B cell (primary cell): ENCODE data around the gene KHDC4. TPM values are rescaled to one million over a fixed set of nuclear protein-coding genes. Genes with fewer than 3 reads are reported as not detected.

Experiments used
- ATAC-seq: fragments of 200-7000 bp; cut with Tn5 transposase; one replicate; pipeline ENCODE4 v1.10.0; 2021; ENCODE audit warnings: low read depth, mild to moderate bottlenecking, moderate number of reproducible peaks, moderate library complexity
- CTCF ChIA-PET: fragments of 350-600 bp; sonication (Branson Sonifier 250); formaldehyde crosslinking; loops from one replicate; lab custom pipeline; 2021; ENCODE audit warnings: antibody characterized with exemption, inconsistent platforms; lab: Charles Lee
- POLR2A ChIA-PET: fragments of 350-600 bp; sonication (Branson Sonifier 250); formaldehyde crosslinking; loops from one replicate; lab custom pipeline; 2021; ENCODE audit warnings: antibody characterized with exemption; lab: Charles Lee
- DNase-seq: peaks from one replicate; pipeline ENCODE4 v3.0.0; 2013
- H2AFZ ChIP-seq: 2 replicates; pipeline ENCODE4 v1.6.1; 2012; ENCODE audit warnings: mild to moderate bottlenecking, low read depth, low read length; ENCODE audit not compliant: insufficient read depth, poor library complexity, severe bottlenecking
- H3K27ac ChIP-seq, 2 donors: 1 replicate in 1 of 2; 2 replicates in 1 of 2; pipeline ENCODE4 v1.5.1; 2012 to 2013; ENCODE audit warnings: low read length in 2 of 2, mild to moderate bottlenecking in 2 of 2, moderate library complexity in 1 of 2
- H3K27me3 ChIP-seq, 4 experiments: fragments of 200-600 bp in 1 of 4; sonication (generic) in 1 of 4; replicated peaks in 1 of 4; 1 replicate in 2 of 4; 2 replicates in 2 of 4; pipeline versions ENCODE4 v1.6.1 to v1.7.0; 2013 to 2016; ENCODE audit warnings: low read length in 3 of 4, mild to moderate bottlenecking in 2 of 4, mixed read lengths in 1 of 4, moderate library complexity in 1 of 4; ENCODE audit not compliant: insufficient read depth in 4 of 4, control insufficient read depth in 3 of 4; ENCODE audit errors: control extremely low read depth in 1 of 4
- H3K36me3 ChIP-seq, 2 experiments: replicated peaks in 1 of 2; 1 replicate in 1 of 2; 2 replicates in 1 of 2; pipeline versions ENCODE4 v1.6.1 to v1.7.1; 2013; ENCODE audit warnings: low read length in 1 of 2; ENCODE audit not compliant: insufficient read depth in 2 of 2, control insufficient read depth in 1 of 2; ENCODE audit errors: control extremely low read depth in 1 of 2, extremely low read depth in 1 of 2
- H3K4me1 ChIP-seq, 2 donors: fragments of 200-600 bp in 1 of 2; sonication (generic) in 1 of 2; 1 replicate in 1 of 2; 2 replicates in 1 of 2; pipeline versions ENCODE4 v1.5.1 to v1.6.1; 2013 to 2017; ENCODE audit warnings: low read length in 2 of 2; ENCODE audit not compliant: control insufficient read depth in 2 of 2, insufficient read depth in 2 of 2
- H3K4me2 ChIP-seq: replicated peaks from 2 replicates; pipeline ENCODE3; 2012; ENCODE audit warnings: mild to moderate bottlenecking, low read depth, low read length; ENCODE audit not compliant: poor library complexity, severe bottlenecking
- H3K4me3 ChIP-seq, 5 experiments: fragments of 200-600 bp in 1 of 5; sonication (generic) in 1 of 5; 1 replicate in 3 of 5; 2 replicates in 2 of 5; pipeline versions ENCODE4 v1.5.1 to v1.7.0; 2011 to 2016; ENCODE audit warnings: low read length in 4 of 5, mild to moderate bottlenecking in 4 of 5, low read depth in 2 of 5, control low read depth in 1 of 5, moderate library complexity in 1 of 5; ENCODE audit not compliant: insufficient read depth in 1 of 5; ENCODE audit errors: control extremely low read depth in 1 of 5, extremely low read depth in 1 of 5
- H3K79me2 ChIP-seq: fragments of 200-600 bp; sonication (generic); one replicate; pipeline ENCODE4 v1.6.0; 2016; ENCODE audit warnings: low read length; ENCODE audit not compliant: control insufficient read depth, insufficient read depth
- H3K9ac ChIP-seq: fragments of 200-600 bp; sonication (generic); 2 replicates; pipeline ENCODE4 v1.6.1; 2017; ENCODE audit warnings: mild to moderate bottlenecking, low read length, moderate library complexity
- H3K9me3 ChIP-seq, 3 donors: one replicate each; pipeline versions ENCODE4 v1.6.1 to v1.7.1; 2013; ENCODE audit warnings: low read length in 2 of 3; ENCODE audit not compliant: control insufficient read depth in 2 of 3, insufficient read depth in 1 of 3; ENCODE audit errors: control extremely low read depth in 1 of 3
- H4K20me1 ChIP-seq: 2 replicates; pipeline ENCODE4 v1.6.0; 2012; ENCODE audit warnings: mild to moderate bottlenecking, low read length; ENCODE audit not compliant: insufficient read depth, control insufficient read depth, poor library complexity, severe bottlenecking
- H3K27ac Mint-ChIP-seq: one replicate; pipeline ENCODE4 v1.8.0; 2021; ENCODE audit warnings: mixed read lengths
- H3K27me3 Mint-ChIP-seq: one replicate; pipeline ENCODE4 v1.8.0; 2021; ENCODE audit warnings: mixed read lengths
- H3K4me1 Mint-ChIP-seq: one replicate; pipeline ENCODE4 v1.8.0; 2021; ENCODE audit warnings: mixed read lengths
- H3K4me3 Mint-ChIP-seq: one replicate; pipeline ENCODE4 v1.8.0; 2021; ENCODE audit warnings: mixed read lengths
- H3K9me3 Mint-ChIP-seq: one replicate; pipeline ENCODE4 v1.8.0; 2022; ENCODE audit warnings: mixed read lengths; ENCODE audit not compliant: insufficient read depth
- CTCF ChIP-seq: fragments of 200-600 bp; IDR thresholded peaks from one replicate; pipeline ENCODE4 v1.8.0; 2022; ENCODE audit warnings: antibody characterized with exemption, mild to moderate bottlenecking
- EZH2 ChIP-seq: IDR thresholded peaks from 2 replicates; pipeline ENCODE4 v1.6.1; 2012; ENCODE audit warnings: borderline replicate concordance, low read depth, mild to moderate bottlenecking, moderate library complexity, low read length; ENCODE audit not compliant: insufficient read depth, poor library complexity, severe bottlenecking
- WGBS: methylation state at CpG from one replicate; pipeline ENCODE4 v1.1.5; 2013; ENCODE audit warnings: missing lambda C conversion rate; ENCODE audit not compliant: insufficient coverage; 5-methylcytosine and 5-hydroxymethylcytosine counted together
- intact Hi-C: fragments of 100-400 bp; cut with micrococcal nuclease; formaldehyde crosslinking; loops from one replicate; pipeline ENCODE4 v1.10.0; 2022
- polyA plus RNA-seq: library from polyadenylated mRNA; depleted of rRNA; stranded (reverse); fragments of >200 nt; gene quantifications from 2 replicates; pipeline ENCODE4 v1.2.3, GENCODE V29; 2012
- total RNA-seq, 2 donors: library from RNA; stranded (reverse); fragments of 120-200 nt in 1 of 2; gene quantifications; 1 replicate in 1 of 2; 2 replicates in 1 of 2; pipeline versions ENCODE4 v1.2.3 to v1.2.4, GENCODE V29; 2013 to 2022

The KHDC4 gene
- total and polyA plus RNA-seq, 2 donors (not counting 1 experiment from before 2014, with no cell fraction given): 51.3 to 122 TPM

- peak overlapping the region; percentile 44 to 93 (median 81) for H3K4me3 ChIP-seq
- TF ChIP-seq CTCF (no peak), EZH2 (no peak)
- ChIA-PET CTCF (interaction anchor here (1.2 to 12.2 kb wide), 8 partner anchors 7 to 41 kb away, joined by 4 to 206 read pairs (median 24); partner anchors contain the start of genes KHDC4 and RXFP4), POLR2A (interaction anchor here (0.5 to 2.1 kb wide), 6 partner anchors 8 to 36 kb away, joined by 3 to 7 read pairs (median 6); no protein-coding TSS in a partner anchor)
- intact Hi-C loops: loop anchor here (5.0 kb wide), 1 partner anchor 227 kb away; no protein-coding TSS in a partner anchor
- peaks cover 80% of the 10 kb centered on the region for H3K4me1 Mint-ChIP-seq
- H3K27ac Mint-ChIP-seq: peak overlapping the region; percentile 94
- no peaks in the 10 kb centered on the region for H3K27me3 Mint-ChIP-seq
- H3K9me3 Mint-ChIP-seq: no peaks in the 10 kb centered on the region
- H3K79me2 ChIP-seq: peaks cover 100% of the 10 kb centered on the region
- peaks cover 86% of the 10 kb centered on the region for H4K20me1 ChIP-seq
- H3K27me3 ChIP-seq: no peaks in the 10 kb centered on the region
- peak overlapping the region; percentile 89 for H3K9ac ChIP-seq
- no peak overlapping the region for H2AFZ ChIP-seq
- H3K36me3 ChIP-seq: peaks cover 4 to 33% of the 10 kb centered on the region in 2 experiments
- WGBS: 33% methylated on average over 9 of the region's 13 CpGs
- no peaks in the 10 kb centered on the region for H3K9me3 ChIP-seq
- ATAC-seq (no peak), DNase-seq (peak; percentile 17)
- peak overlapping the region; percentile 95 for H3K4me3 Mint-ChIP-seq
- H3K27ac ChIP-seq: peak overlapping the region in 1 of 2 donors; percentile 91
- H3K4me2 ChIP-seq: peak overlapping the region; percentile 93
- H3K4me1 ChIP-seq: peaks cover 63 to 73% of the 10 kb centered on the region in 2 donors
Observed at GRCh38 chr1:155974208-155975115, 40.2 kb upstream of the KHDC4 start.
